Measurements from ENCODE around the gene SYMPK.
"Not testable (repeated sequence)": the region's sequence is repeated elsewhere in the genome, so short reads cannot be mapped to it uniquely, and the experiment has no call there.

SYMPK gene

DNA sequence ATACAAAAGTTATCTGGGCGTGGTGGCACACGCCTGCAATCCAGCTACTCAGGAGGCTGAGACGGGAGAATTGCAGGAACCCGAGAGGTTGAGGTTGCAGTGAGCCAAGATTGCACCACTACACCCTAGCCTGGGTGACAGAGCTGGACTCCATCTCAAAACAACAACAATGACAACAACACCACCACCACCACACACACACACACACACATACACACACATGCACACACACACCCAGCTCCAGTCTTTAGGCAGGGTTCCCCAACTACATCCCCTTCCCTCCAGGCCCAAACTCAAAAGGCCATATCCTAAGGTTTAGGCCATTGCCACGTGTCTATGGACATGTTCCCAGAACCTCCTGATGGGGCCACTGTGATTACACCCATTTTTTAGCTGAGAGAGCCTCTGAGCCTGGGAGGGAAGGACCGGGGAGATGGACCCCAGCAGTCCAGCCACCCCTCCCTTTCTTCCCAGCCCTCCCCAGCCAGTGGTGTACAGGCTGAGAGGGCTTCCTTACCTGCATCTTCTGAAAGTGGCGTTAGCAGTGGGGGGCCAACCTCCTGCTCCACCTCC is 61.3 kb downstream of the SYMPK start:
- DNase-seq = no peak

GRCh38 chr19:45800070-45800553 is 62.8 kb downstream of the SYMPK start:
- DNase-seq = no peak

GRCh38 chr19:45799541-45799940 is 63.4 kb downstream of the SYMPK start:
- DNase-seq = not testable (repeated sequence)

GRCh38 chr19:45798995-45799517 is 63.9 kb downstream of the SYMPK start:
- no peak for DNase-seq

GRCh38 chr19:45794627-45795026 is 68.3 kb downstream of the SYMPK start:
- DNase-seq = no peak

- DNase-seq = no peak
Measured at GRCh38 chr19:45793876-45794275, 69.1 kb downstream of the SYMPK start.

GRCh38 chr19:45793178-45793564 is 69.8 kb downstream of the SYMPK start:
- DNase-seq = no peak

DNA sequence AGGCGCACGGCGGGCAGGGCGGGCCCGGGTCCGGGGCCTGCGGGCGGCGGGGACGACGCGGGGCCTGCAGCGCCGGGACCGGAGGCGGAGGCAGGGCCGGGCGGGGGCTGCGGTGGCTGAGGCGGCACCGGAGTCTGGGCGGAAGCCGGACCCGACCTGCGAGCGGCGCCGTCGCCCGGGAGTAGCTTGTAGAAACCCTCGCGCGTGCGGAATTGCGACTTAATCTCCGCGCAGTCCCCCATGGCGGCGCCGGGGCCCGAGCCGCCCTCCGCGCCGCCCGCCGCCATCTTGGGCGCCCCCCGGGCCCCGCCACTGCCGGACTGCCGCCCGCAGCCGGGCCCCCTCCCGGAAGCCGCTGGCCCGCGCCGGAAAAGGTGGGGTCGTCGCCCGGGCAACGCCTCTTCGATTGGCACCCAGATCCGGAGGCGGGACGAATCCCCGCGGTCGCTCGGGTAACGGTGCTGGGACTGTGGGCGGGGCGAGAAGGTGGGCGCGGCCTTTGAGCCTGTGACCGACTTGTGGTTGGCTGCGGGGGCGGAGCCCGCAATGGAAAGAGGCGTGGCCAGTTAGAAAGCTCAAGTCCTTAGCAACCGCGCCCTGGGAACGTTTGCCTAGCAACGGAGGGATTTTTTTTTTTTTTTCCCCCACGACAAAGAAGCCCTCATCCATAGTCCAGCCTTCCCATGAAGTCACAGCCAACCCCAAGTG is 70.3 kb downstream of the SYMPK start, which contains the start of gene DMWD:
Gene DMWD, minus strand, starts transcription at position 376 of the 708 bp plus-strand sequence. Its CDS starts 89 bp downstream, at position 287.
- DNase-seq = peak; percentile 95

- DNase-seq = no peak
Measured at GRCh38 chr19:45791744-45792469, 71.0 kb downstream of the SYMPK start.

- DNase-seq = no peak
Measured at GRCh38 chr19:45790942-45791341, 72.0 kb downstream of the SYMPK start.

DNA sequence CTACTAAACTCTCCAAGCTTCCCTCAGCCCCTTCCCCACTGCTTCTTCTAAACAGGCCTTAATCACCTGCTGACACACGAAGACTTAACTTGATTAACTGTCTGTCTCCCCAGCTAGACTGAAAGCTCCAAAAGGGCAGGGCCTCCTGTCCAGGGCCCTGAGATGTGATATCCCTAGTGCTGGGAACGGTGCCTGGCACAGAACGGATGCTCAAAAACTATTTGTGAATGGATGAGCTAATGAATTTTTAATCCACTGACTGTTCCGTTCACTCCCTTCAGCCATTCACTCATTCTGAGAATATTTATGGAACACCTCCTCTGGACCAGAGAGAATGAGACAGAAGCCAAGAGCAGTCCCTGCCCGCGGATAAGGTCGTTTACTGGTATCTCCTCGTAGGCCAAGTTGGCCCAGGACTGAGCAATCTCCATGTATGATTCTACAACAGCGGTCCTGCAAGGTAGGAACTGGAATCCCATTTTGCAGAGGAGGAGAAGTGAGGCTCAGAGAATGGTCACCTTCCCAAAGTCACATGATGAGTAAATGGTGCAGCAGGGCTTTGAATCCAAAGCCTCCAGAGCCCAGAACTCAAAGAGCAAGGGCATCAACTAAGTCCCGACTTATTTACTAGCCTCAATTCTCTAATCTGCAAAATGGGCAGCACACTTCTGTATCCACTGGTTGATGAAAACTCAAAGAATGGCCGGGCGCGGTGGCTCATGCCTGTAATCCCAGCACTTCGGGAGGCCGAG is 73.7 kb downstream of the SYMPK start:
- DNase-seq = no peak

DNA sequence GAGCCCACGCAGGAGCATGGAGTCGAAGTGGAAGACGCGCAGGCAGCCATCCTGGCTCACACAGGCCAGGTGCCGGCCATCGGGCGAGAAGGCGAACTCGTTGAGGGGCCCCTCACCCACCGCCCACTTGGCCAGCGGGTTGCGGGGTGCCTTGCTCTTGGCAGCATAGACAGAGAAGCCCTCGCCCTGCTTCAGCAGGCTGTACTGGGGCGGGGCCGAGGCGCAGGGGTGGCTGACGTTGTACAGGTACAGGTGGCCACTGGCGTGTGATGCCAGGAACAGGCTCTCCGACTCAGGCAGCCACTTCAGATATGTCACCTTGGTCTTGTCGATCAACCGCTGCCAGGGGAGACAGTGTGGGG is 76.4 kb downstream of the SYMPK start:
- DNase-seq = no peak

- no peak for DNase-seq
Measured at GRCh38 chr19:45785781-45786532, 77.0 kb downstream of the SYMPK start.

DNA sequence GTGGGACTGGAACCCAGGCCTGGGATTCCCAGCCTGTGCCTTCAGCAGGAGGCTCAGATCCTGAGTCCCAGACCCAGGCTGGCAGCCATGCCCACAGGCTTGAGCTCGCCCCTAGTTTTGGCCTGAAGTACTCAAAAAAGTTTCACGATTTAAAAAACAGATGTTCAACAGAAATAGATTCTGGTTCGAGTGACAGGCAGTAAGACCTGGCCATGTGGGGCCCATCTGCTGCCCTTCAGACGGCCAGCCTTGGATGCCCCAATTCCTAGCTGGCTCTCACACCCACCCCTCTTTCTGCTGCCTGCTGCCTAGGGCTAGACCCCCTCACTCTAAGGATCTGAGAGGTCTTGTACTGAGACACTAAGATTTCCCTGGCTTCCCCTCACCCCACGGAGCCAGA is 77.8 kb downstream of the SYMPK start:
- DNase-seq = no peak

DNA sequence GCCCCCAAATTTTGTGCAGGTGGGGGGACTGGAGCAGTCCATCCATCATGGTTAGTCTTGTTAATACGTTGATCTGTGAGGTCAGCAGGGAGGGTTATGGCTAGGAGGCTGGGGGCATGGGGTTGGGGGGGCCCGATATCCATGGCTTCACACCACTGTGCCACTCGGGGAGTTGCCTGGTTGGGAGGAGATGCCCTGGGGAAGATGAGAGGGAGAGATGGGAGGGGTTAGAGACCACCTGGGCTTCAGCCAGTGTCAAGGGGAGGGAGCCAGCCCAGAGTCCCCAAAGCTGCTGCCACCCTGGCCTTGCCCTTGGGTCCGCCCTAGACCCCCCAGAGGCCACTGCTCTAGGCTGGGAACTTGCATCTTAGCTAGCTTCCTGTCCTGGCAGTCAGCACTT is 78.9 kb downstream of the SYMPK start:
- no peak for DNase-seq

GRCh38 chr19:45782820-45783785 is 79.8 kb downstream of the SYMPK start:
- no peak for DNase-seq

GRCh38 chr19:45782162-45782691 is 80.7 kb downstream of the SYMPK start, which contains the start of gene DMPK:
TSS of gene DMPK (minus strand) at chr19:45782490. CDS start at chr19:45782352, 138 bp downstream.
- DNase-seq = no peak

GRCh38 chr19:45781214-45782161 is 81.5 kb downstream of the SYMPK start:
- no peak for DNase-seq

- DNase-seq = no peak
Measured at GRCh38 chr19:45780448-45781213, 82.3 kb downstream of the SYMPK start.

Measured in NCI-H526 treated with DMSO at 0.1 percent for 48 hours (cell line).